ENCODE results near the gene EXOC3. TPM values are rescaled to one million over a fixed set of nuclear protein-coding genes. Genes with fewer than 3 reads are reported as not detected.

Gene EXOC3
- total and polyA plus RNA-seq, 2 of the 4 experiments (the other 2 are of a cell fraction): 35.1 to 47.5 TPM

- dilution Hi-C loops (cut with HindIII; ENCODE audit: low sequenced_read_pairs, unreplicated experiment): no loop called here
- H4K8ac ChIP-seq (ENCODE audit: low read depth in 2 of 2, low read length in 2 of 2): no peak overlapping the region
- CTCF ChIA-PET: no interaction called here
Observed at GRCh38 chr5:439636-440035, 3.3 kb upstream of the EXOC3 start.

More at GRCh38 chr5:439636-440035, 3.3 kb upstream of the EXOC3 start:
- ATAC-seq (ENCODE audit: low read depth) (no peak), DNase-seq (no peak)
- no peaks in the 10 kb centered on the region for H3K27me3 ChIP-seq (ENCODE audit: control insufficient read depth, insufficient read depth, low read length)
- H3K18ac ChIP-seq (ENCODE audit: low read depth, low read length): no peak overlapping the region
- no peak overlapping the region for H2BK15ac ChIP-seq (ENCODE audit: low read depth, low read length)
- H3K36me3 ChIP-seq (ENCODE audit: control insufficient read depth, insufficient read depth, low read length): peaks cover 11% of the 10 kb centered on the region; the same call in 1 of the 2 replicates
- no peak overlapping the region for H2BK20ac ChIP-seq (ENCODE audit: low read depth, low read length)
- POLR2A ChIA-PET (ENCODE audit: unreplicated experiment): interaction anchor here (0.5 kb wide), 1 partner anchor 99 kb away, joined by 5 read pairs; no protein-coding TSS in a partner anchor
- H2BK120ac ChIP-seq (ENCODE audit: low read depth, low read length): no peak overlapping the region
- H3K4me2 ChIP-seq (ENCODE audit: low read depth, low read length): no peak overlapping the region
- no peak overlapping the region for H2AK9ac ChIP-seq (replicated peaks; ENCODE audit: low read depth, low read length, poor library complexity)
- H3K23ac ChIP-seq (ENCODE audit: low read depth, low read length): no peak overlapping the region
- TF ChIP-seq SMC3 (IDR thresholded peaks at IDR 0.05; ENCODE audit: low read depth, low read length) (no peak), MXI1 (IDR thresholded peaks at IDR 0.05; ENCODE audit: borderline replicate concordance, low read depth, low read length) (no peak), CTCF (conservative IDR thresholded peaks at IDR 0.05; ENCODE audit: low read depth, low read length) (no peak)
- H3K56ac ChIP-seq (ENCODE audit: extremely low read depth, insufficient read depth, low read length): no peak overlapping the region
- H3K27ac ChIP-seq (ENCODE audit: insufficient read depth, low read length): no peak overlapping the region
- no TSS peak for BruUV-seq (replicated peaks)
- peaks cover 4% of the 10 kb centered on the region; the same call in 1 of the 2 replicates for H3K9me1 ChIP-seq (ENCODE audit: insufficient read depth, low read length)
- H4K20me1 ChIP-seq (ENCODE audit: insufficient read depth, low read length): peaks cover 6% of the 10 kb centered on the region; the same call in 1 of the 2 replicates
- no peak overlapping the region for H3K14ac ChIP-seq (replicated peaks; ENCODE audit: low read depth, low read length)
- H2AK5ac ChIP-seq (ENCODE audit: low read depth, low read length): 0 out of 2 replicates have a peak overlapping the region, but pooled peaks have one; percentile 24
- H3K4me3 ChIP-seq (ENCODE audit: insufficient read depth, low read depth, low read length): no peak overlapping the region
- H3K4ac ChIP-seq (ENCODE audit: low read depth, low read length): no peak overlapping the region
- H3K79me1 ChIP-seq (ENCODE audit: low read depth in 1 of 2, low read length in 2 of 2): peaks cover 20 to 61% of the 10 kb centered on the region in 2 experiments
- in situ Hi-C loops (cut with MboI; ENCODE audit: low sequenced_read_pairs): loop anchor here (5.0 kb wide), 1 partner anchor 127 kb away; no protein-coding TSS in a partner anchor
- no peak overlapping the region for H4K91ac ChIP-seq (ENCODE audit: insufficient read depth, low read depth, low read length)
- H3K4me1 ChIP-seq (ENCODE audit: control insufficient read depth, insufficient read depth, low read length): peaks cover 9% of the 10 kb centered on the region
- H4K5ac ChIP-seq (ENCODE audit: low read depth, low read length): no peak overlapping the region
- no peak overlapping the region for H2BK5ac ChIP-seq (ENCODE audit: low read depth, low read length, poor library complexity, severe bottlenecking)
- 92% methylated on average over 12 of the region's 14 CpGs; no CpG with 5 or more reads in 1 of the 2 experiments for WGBS, 2 experiments (ENCODE audit: extremely low coverage in 2 of 2, insufficient read length in 1 of 2)
- H3K9me3 ChIP-seq (ENCODE audit: control insufficient read depth, insufficient read depth, low read length): no peaks in the 10 kb centered on the region
- no peak overlapping the region for H2AFZ ChIP-seq (replicated peaks; ENCODE audit: low read length, poor library complexity)
- intact Hi-C loops (cut with micrococcal nuclease): loop anchor here (2.0 to 5.0 kb wide), 2 partner anchors 32 to 117 kb away; no protein-coding TSS in a partner anchor
- no peak overlapping the region for H3K9ac ChIP-seq (ENCODE audit: low read depth, low read length)
